GM12878 (cell line): ENCODE data around the gene MIA3. TPM values are rescaled to one million over a fixed set of nuclear protein-coding genes. Genes with fewer than 3 reads are reported as not detected.

ENCODE experiments used
- ATAC-seq: fragments of 200-7000 bp; cut with Tn5 transposase; 3 replicates; pipeline ENCODE4 v1.9.1; 2020; ENCODE audit warnings: mild to moderate bottlenecking, moderate library complexity
- BruUV-seq: library from RNA; stranded (reverse); fragments of 400-500 nt; replicated peaks from 2 replicates; lab custom pipeline; 2021; lab: Mats Ljungman, UMichigan
- CTCF ChIA-PET: fragments of 300-600 bp; sonication (Branson Sonifier 250); formaldehyde crosslinking; extraction: SDS; loops from one replicate; lab custom pipeline; 2021; ENCODE audit warnings: inconsistent platforms; lab: Yijun Ruan, JAX
- POLR2A ChIA-PET: fragments of 350-600 bp; formaldehyde crosslinking; extraction: SDS; loops from one replicate; lab custom pipeline; 2021; ENCODE audit warnings: inconsistent platforms; lab: Charles Lee
- RAD21 ChIA-PET: fragments of 300-600 bp; sonication (Branson Sonifier 250); formaldehyde crosslinking; loops from one replicate; lab custom pipeline; 2023; ENCODE audit warnings: antibody characterized with exemption; ENCODE audit not compliant: unreplicated experiment; lab: Charles Lee
- SMC1A ChIA-PET: fragments of 300-600 bp; sonication (Branson Sonifier 250); formaldehyde crosslinking; loops from one replicate; lab custom pipeline; 2023; ENCODE audit not compliant: unreplicated experiment, uncharacterized antibody; lab: Charles Lee
- DNase-seq: peaks from one replicate; pipeline ENCODE4 v3.0.0-alpha.2; 2011; ENCODE audit warnings: low read depth, low spot score
- FAIRE-seq: peaks from 3 replicates; lab custom pipeline; 2011; peaks lifted over from hg19 to GRCh38; lab: Jason Lieb, UNC
- H2AFZ ChIP-seq: 2 replicates; pipeline ENCODE4 v1.6.0; 2011; ENCODE audit warnings: low read depth, low read length, control low read depth; ENCODE audit not compliant: control insufficient read depth
- H3K27ac ChIP-seq: 2 replicates; pipeline ENCODE4 v1.5.1; 2011; ENCODE audit warnings: control low read depth; ENCODE audit not compliant: control insufficient read depth, insufficient read depth
- H3K27me3 ChIP-seq, 2 experiments: replicated peaks in 1 of 2; 2 replicates each; pipeline versions ENCODE4 v1.6.0 to v1.6.1; 2011; ENCODE audit warnings: low read length in 1 of 2; ENCODE audit not compliant: control insufficient read depth in 2 of 2, insufficient read depth in 2 of 2
- H3K36me3 ChIP-seq, 2 experiments: 2 replicates each; pipeline ENCODE4 v1.5.1; 2011; ENCODE audit warnings: low read length in 1 of 2; ENCODE audit not compliant: control insufficient read depth in 2 of 2, insufficient read depth in 2 of 2
- H3K4me1 ChIP-seq: 2 replicates; pipeline ENCODE4 v1.6.1; 2011; ENCODE audit warnings: mild to moderate bottlenecking, low read length, moderate library complexity, mixed read lengths; ENCODE audit not compliant: control insufficient read depth, insufficient read depth
- H3K4me2 ChIP-seq: 2 replicates; pipeline ENCODE4 v1.6.0; 2011; ENCODE audit warnings: control low read depth; ENCODE audit not compliant: control insufficient read depth, insufficient read depth
- H3K4me3 ChIP-seq: fragments of 200-600 bp; sonication (generic); 2 replicates; pipeline ENCODE4 v1.5.1; 2016
- H3K79me2 ChIP-seq: 2 replicates; pipeline ENCODE4 v1.6.0; 2011; ENCODE audit warnings: low read length; ENCODE audit not compliant: control insufficient read depth, insufficient read depth
- H3K9ac ChIP-seq: 2 replicates; pipeline ENCODE4 v1.8.0; 2011; ENCODE audit warnings: low read length, control low read depth, mixed read lengths; ENCODE audit not compliant: control insufficient read depth, insufficient read depth
- H3K9me3 ChIP-seq: replicated peaks from 3 replicates; pipeline ENCODE4 v1.5.1; 2011; ENCODE audit warnings: mild to moderate bottlenecking, low read length; ENCODE audit not compliant: control insufficient read depth, insufficient read depth
- H4K20me1 ChIP-seq: 2 replicates; pipeline ENCODE4 v1.6.0; 2011; ENCODE audit not compliant: control insufficient read depth, insufficient read depth
- CBX5 ChIP-seq: sonication (generic); IDR thresholded peaks from 2 replicates; pipeline ENCODE4 v1.6.1; 2016; ENCODE audit warnings: low read depth, moderate library complexity, mild to moderate bottlenecking, inconsistent platforms
- FOXK2 ChIP-seq: fragments of 450-650 bp; IDR thresholded peaks from 2 replicates; pipeline ENCODE4 v1.6.1; 2017; ENCODE audit warnings: mild to moderate bottlenecking, moderate library complexity
- FOXM1 ChIP-seq: IDR thresholded peaks from 2 replicates; pipeline ENCODE4 v1.6.1; 2012; ENCODE audit warnings: low read depth, mild to moderate bottlenecking, inconsistent platforms, low read length, moderate library complexity
- GATAD2B ChIP-seq: fragments of 450-650 bp; conservative IDR thresholded peaks from 2 replicates; pipeline ENCODE4 v1.6.1; 2017; ENCODE audit warnings: low read depth, mild to moderate bottlenecking, moderate library complexity
- HDGF ChIP-seq: fragments of 450-650 bp; IDR thresholded peaks from 2 replicates; pipeline ENCODE4 v1.6.1; 2016; ENCODE audit warnings: antibody characterized with exemption
- JUNB ChIP-seq: IDR thresholded peaks from 2 replicates; pipeline ENCODE4 v1.6.1; 2016; ENCODE audit warnings: antibody characterized with exemption, mild to moderate bottlenecking
- KAT2A ChIP-seq: conservative IDR thresholded peaks from 2 replicates; pipeline ENCODE4 v1.6.1; 2011; ENCODE audit warnings: low read depth, low read length; ENCODE audit not compliant: control insufficient read depth
- NBN ChIP-seq: fragments of 450-650 bp; IDR thresholded peaks from 2 replicates; pipeline ENCODE4 v1.6.1; 2016
- NFYA ChIP-seq: IDR thresholded peaks from 2 replicates; pipeline ENCODE4 v1.6.1; 2011; ENCODE audit warnings: low read depth, mild to moderate bottlenecking, low read length, improper control_type of control experiment, borderline replicate concordance
- SPI1 ChIP-seq: IDR thresholded peaks from 2 replicates; pipeline ENCODE4 v1.6.1; 2011; ENCODE audit warnings: low read depth, mild to moderate bottlenecking, low read length, moderate library complexity, borderline replicate concordance; ENCODE audit not compliant: insufficient read depth
- SREBF2 ChIP-seq: IDR thresholded peaks from 2 replicates; pipeline ENCODE4 v1.6.1; 2012; ENCODE audit warnings: mild to moderate bottlenecking, low read length
- STAT1 ChIP-seq: fragments of 450-650 bp; conservative IDR thresholded peaks from 2 replicates; pipeline ENCODE4 v1.6.1; 2014; ENCODE audit warnings: antibody characterized with exemption, mild to moderate bottlenecking
- ZNF274 ChIP-seq: IDR thresholded peaks from one replicate; pipeline ENCODE4 v1.8.0; 2011; ENCODE audit not compliant: insufficient read length, insufficient read depth
- WGBS: methylation state at CpG from one replicate; pipeline ENCODE4 v1.1.6; 2016; ENCODE audit warnings: low lambda C conversion rate; ENCODE audit not compliant: insufficient replicate concordance, insufficient coverage; ENCODE audit errors: missing lambda C conversion rate; 5-methylcytosine and 5-hydroxymethylcytosine counted together
- in situ Hi-C: fragments of 300-500 bp; cut with MboI; formaldehyde crosslinking; loops from 9 replicates; pipeline ENCODE4 v1.14.3; 2018; ENCODE audit warnings: mixed read lengths
- intact Hi-C: fragments of 100-400 bp; cut with micrococcal nuclease; formaldehyde crosslinking; loops from one replicate; pipeline ENCODE4 v1.14.2; 2022; ENCODE audit not compliant: unreplicated experiment
- polyA plus RNA-seq, 11 experiments: library from polyadenylated mRNA; depleted of rRNA in 4 of 11; unstranded in 6 of 11; stranded (reverse) in 5 of 11; fragments of >200 nt; fragmentation: Nextera tagmentation in 4 of 11; fragmentation: Illumina TruSeq in 1 of 11; extraction: Ambion mirVana in 4 of 11; extraction: Trizol in 1 of 11; gene quantifications; 1 replicate in 1 of 11; 2 replicates in 10 of 11; pipeline versions ENCODE4 v1.2.1 to v1.2.3, GENCODE V29; 2011 to 2016; ENCODE audit warnings: inconsistent platforms in 2 of 11, missing spikeins in 2 of 11, low read depth in 1 of 11
- total RNA-seq, 4 experiments: library from RNA; depleted of rRNA in 3 of 4; stranded (reverse); fragments of >200 nt in 3 of 4; fragmentation: Illumina TruSeq in 1 of 4; extraction: Trizol in 1 of 4; gene quantifications; 2 replicates each; pipeline versions ENCODE4 v1.2.1 to v1.2.3, GENCODE V29; 2013 to 2021
- TF ChIP-seq, protein P1 (sequence below): fragments of 450-650 bp; IDR thresholded peaks from 2 replicates; pipeline ENCODE4 v1.6.1; 2016; ENCODE audit warnings: mild to moderate bottlenecking, moderate library complexity, borderline replicate concordance
- TF ChIP-seq, protein P2 (sequence below): fragments of 450-650 bp; IDR thresholded peaks from 2 replicates; pipeline ENCODE4 v1.6.1; 2014; ENCODE audit warnings: mild to moderate bottlenecking
- TF ChIP-seq, protein P3 (sequence below): IDR thresholded peaks from 2 replicates; pipeline ENCODE4 v1.6.1; 2011; ENCODE audit warnings: low read depth, low read length, improper control_type of control experiment, borderline replicate concordance

MIA3 gene
- total and polyA plus RNA-seq, 10 of the 15 experiments (the other 5 are each of a cell fraction or from before 2014, with no cell fraction given), result 12.9 to 50.8 (median 30.3) TPM

DNA sequence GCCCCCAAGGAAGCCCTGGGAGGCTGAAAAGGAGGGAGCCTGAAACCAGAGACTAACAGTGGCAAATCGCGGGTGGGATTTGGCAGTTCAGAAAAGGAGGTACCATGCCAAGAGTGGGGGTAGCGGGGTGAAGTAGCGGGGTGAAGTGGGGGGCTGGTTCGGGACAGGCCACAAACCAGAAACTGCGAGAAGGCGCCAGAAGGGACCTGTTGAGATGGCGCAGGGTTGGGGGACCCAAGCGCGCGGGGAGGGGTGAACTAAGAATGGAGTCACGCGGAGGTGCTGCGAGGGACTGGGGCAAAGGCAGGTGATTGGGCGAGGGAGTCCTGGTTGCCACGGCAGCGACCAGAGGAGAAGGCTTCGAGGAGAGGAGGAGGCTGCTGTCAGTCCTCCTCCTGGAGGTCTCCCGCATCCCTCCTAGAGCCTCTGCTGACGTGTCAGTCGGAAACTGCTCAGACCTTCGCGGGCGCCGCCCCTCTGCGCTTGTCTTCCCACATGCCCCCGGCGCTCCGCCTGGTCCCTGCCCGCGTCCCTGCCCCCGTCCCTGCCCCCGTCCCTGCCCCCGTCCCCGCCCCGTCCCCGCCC lies 438 bp upstream of the MIA3 start:
- Histone ChIP-seq H2AFZ (peak overlapping the region; percentile 90), H3K27ac (peak overlapping the region; percentile 23), H3K79me2 (no peaks in the 10 kb centered on the region; the same call in 1 of the 2 replicates), H3K4me3 (peak overlapping the region; percentile 67), H3K27me3 (no peaks in the 10 kb centered on the region; a peak in 1 of 4 replicates), H3K4me1 (peaks cover 7% of the 10 kb centered on the region; the same call in 1 of the 2 replicates), H3K9me3 (no peaks in the 10 kb centered on the region), H4K20me1 (no peaks in the 10 kb centered on the region), H3K36me3 (no peaks in the 10 kb centered on the region), H3K9ac (peak overlapping the region; percentile 62), H3K4me2 (peak overlapping the region; percentile 84)
- FAIRE-seq (peak; percentile 98), ATAC-seq (peak; percentile 87), DNase-seq (peak; percentile 61)
- BruUV-seq, result no TSS peak
- ChIA-PET CTCF (interaction anchor here (0.7 to 4.3 kb wide), 2 partner anchors 17 to 19 kb away, joined by 3 to 22 read pairs; no protein-coding TSS in a partner anchor), RAD21 (no interaction called here), POLR2A (interaction anchor here (0.6 to 0.8 kb wide), 2 partner anchors 28 to 180 kb away, joined by 3 to 9 read pairs; partner anchors contain the start of gene TAF1A), SMC1A (interaction anchor here (1.6 to 2.0 kb wide), 2 partner anchors 17 to 27 kb away, joined by 5 to 8 read pairs; partner anchors contain the start of gene TAF1A)
- intact Hi-C loops, result loop anchor here (5.0 kb wide), 1 partner anchor 35 kb away; no protein-coding TSS in a partner anchor
- in situ Hi-C loops, result no loop called here
- WGBS, result under 1% methylated on average over 19 of the region's 37 CpGs
- no peak for TF ChIP-seq FOXK2
- no peak for TF ChIP-seq FOXM1
- TF ChIP-seq, protein P1, sequence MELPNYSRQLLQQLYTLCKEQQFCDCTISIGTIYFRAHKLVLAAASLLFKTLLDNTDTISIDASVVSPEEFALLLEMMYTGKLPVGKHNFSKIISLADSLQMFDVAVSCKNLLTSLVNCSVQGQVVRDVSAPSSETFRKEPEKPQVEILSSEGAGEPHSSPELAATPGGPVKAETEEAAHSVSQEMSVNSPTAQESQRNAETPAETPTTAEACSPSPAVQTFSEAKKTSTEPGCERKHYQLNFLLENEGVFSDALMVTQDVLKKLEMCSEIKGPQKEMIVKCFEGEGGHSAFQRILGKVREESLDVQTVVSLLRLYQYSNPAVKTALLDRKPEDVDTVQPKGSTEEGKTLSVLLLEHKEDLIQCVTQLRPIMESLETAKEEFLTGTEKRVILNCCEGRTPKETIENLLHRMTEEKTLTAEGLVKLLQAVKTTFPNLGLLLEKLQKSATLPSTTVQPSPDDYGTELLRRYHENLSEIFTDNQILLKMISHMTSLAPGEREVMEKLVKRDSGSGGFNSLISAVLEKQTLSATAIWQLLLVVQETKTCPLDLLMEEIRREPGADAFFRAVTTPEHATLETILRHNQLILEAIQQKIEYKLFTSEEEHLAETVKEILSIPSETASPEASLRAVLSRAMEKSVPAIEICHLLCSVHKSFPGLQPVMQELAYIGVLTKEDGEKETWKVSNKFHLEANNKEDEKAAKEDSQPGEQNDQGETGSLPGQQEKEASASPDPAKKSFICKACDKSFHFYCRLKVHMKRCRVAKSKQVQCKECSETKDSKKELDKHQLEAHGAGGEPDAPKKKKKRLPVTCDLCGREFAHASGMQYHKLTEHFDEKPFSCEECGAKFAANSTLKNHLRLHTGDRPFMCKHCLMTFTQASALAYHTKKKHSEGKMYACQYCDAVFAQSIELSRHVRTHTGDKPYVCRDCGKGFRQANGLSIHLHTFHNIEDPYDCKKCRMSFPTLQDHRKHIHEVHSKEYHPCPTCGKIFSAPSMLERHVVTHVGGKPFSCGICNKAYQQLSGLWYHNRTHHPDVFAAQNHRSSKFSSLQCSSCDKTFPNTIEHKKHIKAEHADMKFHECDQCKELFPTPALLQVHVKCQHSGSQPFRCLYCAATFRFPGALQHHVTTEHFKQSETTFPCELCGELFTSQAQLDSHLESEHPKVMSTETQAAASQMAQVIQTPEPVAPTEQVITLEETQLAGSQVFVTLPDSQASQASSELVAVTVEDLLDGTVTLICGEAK, result 0 out of 2 replicates have a peak, but pooled peaks have one; percentile 19
- TF ChIP-seq CBX5, result no peak
- TF ChIP-seq JUNB, result no peak
- TF ChIP-seq SREBF2, result no peak
- peak; percentile 51; the same call in 1 of the 2 replicates for TF ChIP-seq NBN
- no peak for TF ChIP-seq STAT1
- no peak; the same call in 1 of the 2 replicates for TF ChIP-seq NFYA
- TF ChIP-seq GATAD2B, result no peak
- TF ChIP-seq, protein P2, sequence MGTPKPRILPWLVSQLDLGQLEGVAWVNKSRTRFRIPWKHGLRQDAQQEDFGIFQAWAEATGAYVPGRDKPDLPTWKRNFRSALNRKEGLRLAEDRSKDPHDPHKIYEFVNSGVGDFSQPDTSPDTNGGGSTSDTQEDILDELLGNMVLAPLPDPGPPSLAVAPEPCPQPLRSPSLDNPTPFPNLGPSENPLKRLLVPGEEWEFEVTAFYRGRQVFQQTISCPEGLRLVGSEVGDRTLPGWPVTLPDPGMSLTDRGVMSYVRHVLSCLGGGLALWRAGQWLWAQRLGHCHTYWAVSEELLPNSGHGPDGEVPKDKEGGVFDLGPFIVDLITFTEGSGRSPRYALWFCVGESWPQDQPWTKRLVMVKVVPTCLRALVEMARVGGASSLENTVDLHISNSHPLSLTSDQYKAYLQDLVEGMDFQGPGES, result no peak
- TF ChIP-seq, protein P3, sequence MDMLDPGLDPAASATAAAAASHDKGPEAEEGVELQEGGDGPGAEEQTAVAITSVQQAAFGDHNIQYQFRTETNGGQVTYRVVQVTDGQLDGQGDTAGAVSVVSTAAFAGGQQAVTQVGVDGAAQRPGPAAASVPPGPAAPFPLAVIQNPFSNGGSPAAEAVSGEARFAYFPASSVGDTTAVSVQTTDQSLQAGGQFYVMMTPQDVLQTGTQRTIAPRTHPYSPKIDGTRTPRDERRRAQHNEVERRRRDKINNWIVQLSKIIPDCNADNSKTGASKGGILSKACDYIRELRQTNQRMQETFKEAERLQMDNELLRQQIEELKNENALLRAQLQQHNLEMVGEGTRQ, result no peak
- TF ChIP-seq KAT2A, result no peak
- no peak for TF ChIP-seq SPI1
- TF ChIP-seq ZNF274, result no peak
- peak; percentile 86 for TF ChIP-seq HDGF
